ENCODE data around the gene ASTL.

The ASTL gene

GRCh38 chr2:96103187-96103601 lies 35.1 kb downstream of the ASTL start:
- Histone ChIP-seq H3K79me2 (ENCODE audit: insufficient read depth, low read length) (no peaks in the 10 kb centered on the region), H3K27me3 (ENCODE audit: low read length) (no peaks in the 10 kb centered on the region), H3K9me2 (replicated peaks; ENCODE audit: insufficient read depth, low read length) (no peaks in the 10 kb centered on the region), H3K9ac (ENCODE audit: low read length) (no peak overlapping the region), H3K36me3 (ENCODE audit: low read length) (no peaks in the 10 kb centered on the region), H3F3A (ENCODE audit: insufficient read depth) (no peaks in the 10 kb centered on the region), H4K20me1 (ENCODE audit: low read depth, low read length) (no peaks in the 10 kb centered on the region), H3K27ac (ENCODE audit: low read depth, low read length) (no peak overlapping the region), H3K9me3 (ENCODE audit: insufficient read depth, low read length) (peaks cover 8% of the 10 kb centered on the region; the same call in 1 of the 2 replicates), H3K4me3 (ENCODE audit: insufficient read depth, low read length, poor library complexity, severe bottlenecking) (no peak overlapping the region), H2AFZ (ENCODE audit: low read depth, low read length, severe bottlenecking) (no peak overlapping the region), H3K4me2 (ENCODE audit: low read depth, low read length, poor library complexity, severe bottlenecking) (no peak overlapping the region)
- TF ChIP-seq EZH2phosphoT487 (conservative IDR thresholded peaks at IDR 0.05; ENCODE audit: low read length) = no peak
- TF ChIP-seq CTCF (IDR thresholded peaks at IDR 0.05; ENCODE audit: insufficient read depth, low read length, poor library complexity, severe bottlenecking) = no peak

- Histone ChIP-seq H4K20me1 (ENCODE audit: low read depth, low read length) (no peaks in the 10 kb centered on the region), H3F3A (ENCODE audit: insufficient read depth) (no peaks in the 10 kb centered on the region), H3K79me2 (ENCODE audit: insufficient read depth, low read length) (no peaks in the 10 kb centered on the region), H3K9ac (ENCODE audit: low read length) (no peak overlapping the region), H3K36me3 (ENCODE audit: low read length) (no peaks in the 10 kb centered on the region), H3K4me2 (ENCODE audit: low read depth, low read length, poor library complexity, severe bottlenecking) (no peak overlapping the region), H3K9me2 (replicated peaks; ENCODE audit: insufficient read depth, low read length) (no peaks in the 10 kb centered on the region), H2AFZ (ENCODE audit: low read depth, low read length, severe bottlenecking) (no peak overlapping the region), H3K4me3 (ENCODE audit: insufficient read depth, low read length, poor library complexity, severe bottlenecking) (no peak overlapping the region), H3K27me3 (ENCODE audit: low read length) (no peaks in the 10 kb centered on the region), H3K9me3 (ENCODE audit: insufficient read depth, low read length) (peaks cover 8% of the 10 kb centered on the region; the same call in 1 of the 2 replicates), H3K27ac (ENCODE audit: low read depth, low read length) (no peak overlapping the region)
- no peak for TF ChIP-seq CTCF (IDR thresholded peaks at IDR 0.05; ENCODE audit: insufficient read depth, low read length, poor library complexity, severe bottlenecking)
- no peak for TF ChIP-seq EZH2phosphoT487 (conservative IDR thresholded peaks at IDR 0.05; ENCODE audit: low read length)
Observed at GRCh38 chr2:96102596-96103186, 35.6 kb downstream of the ASTL start.

- Histone ChIP-seq H3K27me3 (ENCODE audit: low read length) (no peaks in the 10 kb centered on the region), H3K9me2 (replicated peaks; ENCODE audit: insufficient read depth, low read length) (no peaks in the 10 kb centered on the region), H3K4me2 (ENCODE audit: low read depth, low read length, poor library complexity, severe bottlenecking) (no peak overlapping the region), H3K27ac (ENCODE audit: low read depth, low read length) (no peak overlapping the region), H3K79me2 (ENCODE audit: insufficient read depth, low read length) (no peaks in the 10 kb centered on the region), H3F3A (ENCODE audit: insufficient read depth) (no peaks in the 10 kb centered on the region), H3K4me3 (ENCODE audit: insufficient read depth, low read length, poor library complexity, severe bottlenecking) (no peak overlapping the region), H3K9ac (ENCODE audit: low read length) (no peak overlapping the region), H4K20me1 (ENCODE audit: low read depth, low read length) (no peaks in the 10 kb centered on the region), H3K9me3 (ENCODE audit: insufficient read depth, low read length) (peaks cover 8% of the 10 kb centered on the region; the same call in 1 of the 2 replicates), H3K36me3 (ENCODE audit: low read length) (no peaks in the 10 kb centered on the region), H2AFZ (ENCODE audit: low read depth, low read length, severe bottlenecking) (no peak overlapping the region)
- TF ChIP-seq EZH2phosphoT487 (conservative IDR thresholded peaks at IDR 0.05; ENCODE audit: low read length) (no peak), CTCF (IDR thresholded peaks at IDR 0.05; ENCODE audit: insufficient read depth, low read length, poor library complexity, severe bottlenecking) (no peak)
Observed at GRCh38 chr2:96100893-96101304, 37.4 kb downstream of the ASTL start.
